H1 (cell line): Measurements from ENCODE around the gene CNIH3. TPM values are rescaled to one million over a fixed set of nuclear protein-coding genes. Genes with fewer than 3 reads are reported as not detected.
"Not testable (repeated sequence)": the region's sequence is repeated elsewhere in the genome, so short reads cannot be mapped to it uniquely, and the experiment has no call there.

Experiments
- CTCF ChIA-PET: fragments of 300-600 bp; sonication (Branson Sonifier 250); formaldehyde crosslinking; loops from one replicate; lab custom pipeline; 2021; ENCODE audit not compliant: partially characterized antibody; lab: Charles Lee
- POLR2A ChIA-PET: fragments of 300-600 bp; sonication (Branson Sonifier 250); formaldehyde crosslinking; loops from one replicate; lab custom pipeline; 2021; ENCODE audit warnings: inconsistent platforms; ENCODE audit not compliant: partially characterized antibody; lab: Charles Lee
- DNase-seq, 2 experiments: peaks; one replicate each; pipeline versions ENCODE4 v3.0.0 to v3.0.0-alpha.2; 2010 to 2022; ENCODE audit warnings: low spot score in 2 of 2, low read depth in 1 of 2, mixed read lengths in 1 of 2
- FAIRE-seq: peaks from 2 replicates; lab custom pipeline; 2011; peaks lifted over from hg19 to GRCh38; lab: Jason Lieb, UNC
- H2AFZ ChIP-seq: 2 replicates; pipeline ENCODE4 v1.8.1; 2012; ENCODE audit warnings: low read length, inconsistent platforms
- H2AK5ac ChIP-seq: 2 replicates; pipeline ENCODE4 v1.6.1; 2013; ENCODE audit warnings: low read depth, low read length
- H2BK120ac ChIP-seq: replicated peaks from 2 replicates; pipeline ENCODE3; 2013; ENCODE audit warnings: low read depth, low read length, inconsistent platforms
- H2BK12ac ChIP-seq: 2 replicates; pipeline ENCODE4 v1.6.1; 2013; ENCODE audit warnings: low read depth, low read length
- H2BK15ac ChIP-seq: 2 replicates; pipeline ENCODE4 v1.6.1; 2013; ENCODE audit warnings: low read length
- H2BK20ac ChIP-seq: 2 replicates; pipeline ENCODE4 v1.6.1; 2013; ENCODE audit warnings: low read length
- H2BK5ac ChIP-seq: 2 replicates; pipeline ENCODE4 v1.6.1; 2013; ENCODE audit warnings: low read depth, low read length
- H3K14ac ChIP-seq: 2 replicates; pipeline ENCODE4 v1.6.1; 2013; ENCODE audit warnings: inconsistent platforms; ENCODE audit not compliant: insufficient read length
- H3K18ac ChIP-seq: 2 replicates; pipeline ENCODE4 v1.6.1; 2013; ENCODE audit warnings: low read length; ENCODE audit errors: extremely low read depth
- H3K23ac ChIP-seq: 2 replicates; pipeline ENCODE4 v1.6.1; 2013; ENCODE audit warnings: inconsistent platforms; ENCODE audit not compliant: insufficient read length
- H3K23me2 ChIP-seq: 2 replicates; pipeline ENCODE4 v1.6.1; 2013; ENCODE audit warnings: low read depth, low read length
- H3K27ac ChIP-seq: 2 replicates; pipeline ENCODE4 v1.6.1; 2011; ENCODE audit warnings: low read depth, low read length, inconsistent platforms
- H3K27me3 ChIP-seq, 4 experiments: replicated peaks in 1 of 4; 1 replicate in 1 of 4; 2 replicates in 3 of 4; pipeline versions ENCODE4 v1.6.1 to v1.8.1; 2011 to 2013; ENCODE audit warnings: low read length in 3 of 4, mild to moderate bottlenecking in 3 of 4, inconsistent platforms in 2 of 4, mixed read lengths in 2 of 4, moderate library complexity in 1 of 4; ENCODE audit not compliant: control insufficient read depth in 3 of 4, insufficient read depth in 3 of 4; ENCODE audit errors: extremely low read depth in 1 of 4
- H3K36me3 ChIP-seq, 4 experiments: 2 replicates each; pipeline versions ENCODE4 v1.6.1 to v1.8.1; 2011 to 2013; ENCODE audit warnings: mild to moderate bottlenecking in 4 of 4, low read length in 3 of 4, moderate library complexity in 2 of 4, control low read depth in 1 of 4, inconsistent platforms in 1 of 4; ENCODE audit not compliant: insufficient read depth in 4 of 4, control insufficient read depth in 2 of 4
- H3K4ac ChIP-seq: replicated peaks from 2 replicates; pipeline ENCODE3; 2013; ENCODE audit warnings: low read length, low read depth, mixed read lengths, inconsistent platforms; ENCODE audit not compliant: insufficient read length
- H3K4me1 ChIP-seq, 4 experiments: replicated peaks in 1 of 4; 1 replicate in 1 of 4; 2 replicates in 3 of 4; pipeline versions ENCODE4 v1.6.1 to v1.8.1; 2011 to 2013; ENCODE audit warnings: low read length in 3 of 4, inconsistent platforms in 2 of 4, mixed read lengths in 1 of 4; ENCODE audit not compliant: insufficient read depth in 4 of 4, control insufficient read depth in 3 of 4
- H3K4me2 ChIP-seq, 2 experiments: 2 replicates each; pipeline versions ENCODE4 v1.6.1 to v1.8.1; 2011 to 2013; ENCODE audit warnings: low read depth in 2 of 2, low read length in 2 of 2, control low read depth in 1 of 2, inconsistent platforms in 1 of 2, mild to moderate bottlenecking in 1 of 2; ENCODE audit not compliant: insufficient read depth in 1 of 2
- H3K4me3 ChIP-seq, 4 experiments: fragments of 200-600, 300-600 bp in 1 of 4; sonication (generic), shearing (Covaris generic), sonication (Bioruptor Twin) in 1 of 4; 2 replicates each; pipeline versions ENCODE4 v1.5.1 to v1.8.1; 2011 to 2016; ENCODE audit warnings: low read length in 4 of 4, low read depth in 3 of 4, control low read depth in 2 of 4, inconsistent platforms in 2 of 4, mild to moderate bottlenecking in 2 of 4, mixed read lengths in 1 of 4, moderate library complexity in 1 of 4; ENCODE audit not compliant: insufficient read depth in 2 of 4; ENCODE audit errors: extremely low read depth in 1 of 4
- H3K56ac ChIP-seq: replicated peaks from 2 replicates; pipeline ENCODE3; 2013; ENCODE audit warnings: low read depth, mild to moderate bottlenecking, mixed read lengths, low read length, inconsistent platforms; ENCODE audit not compliant: insufficient read length
- H3K79me1 ChIP-seq: 2 replicates; pipeline ENCODE4 v1.6.1; 2013; ENCODE audit warnings: low read depth, low read length, control low read depth
- H3K79me2 ChIP-seq, 2 experiments: 2 replicates each; pipeline versions ENCODE4 v1.6.1 to v1.8.1; 2012 to 2013; ENCODE audit warnings: low read length in 2 of 2, mild to moderate bottlenecking in 2 of 2, inconsistent platforms in 1 of 2; ENCODE audit not compliant: insufficient read depth in 2 of 2, control insufficient read depth in 1 of 2
- H3K9ac ChIP-seq, 4 experiments: replicated peaks in 1 of 4; 1 replicate in 1 of 4; 2 replicates in 3 of 4; pipeline versions ENCODE4 v1.6.1 to v1.8.1; 2011 to 2013; ENCODE audit warnings: low read depth in 3 of 4, low read length in 3 of 4, control low read depth in 2 of 4, mild to moderate bottlenecking in 2 of 4, moderate library complexity in 2 of 4, inconsistent platforms in 1 of 4; ENCODE audit errors: extremely low read depth in 1 of 4
- H3K9me3 ChIP-seq, 2 experiments: 2 replicates each; pipeline versions ENCODE4 v1.6.1 to v1.8.1; 2012 to 2013; ENCODE audit warnings: mild to moderate bottlenecking in 2 of 2, moderate library complexity in 2 of 2, control low read depth in 1 of 2, inconsistent platforms in 1 of 2, low read depth in 1 of 2, low read length in 1 of 2, mixed read lengths in 1 of 2; ENCODE audit not compliant: insufficient read depth in 2 of 2
- H4K20me1 ChIP-seq, 2 experiments: replicated peaks in 1 of 2; 2 replicates each; pipeline versions ENCODE3 to v1.8.1; 2011 to 2013; ENCODE audit warnings: inconsistent platforms in 2 of 2, low read length in 2 of 2, mild to moderate bottlenecking in 1 of 2; ENCODE audit not compliant: insufficient read depth in 2 of 2, control insufficient read depth in 1 of 2
- H4K5ac ChIP-seq: 2 replicates; pipeline ENCODE4 v1.6.1; 2013; ENCODE audit warnings: low read length, low read depth, mixed read lengths, inconsistent platforms; ENCODE audit not compliant: insufficient read length
- H4K8ac ChIP-seq: 2 replicates; pipeline ENCODE4 v1.8.0; 2013; ENCODE audit warnings: mild to moderate bottlenecking, moderate library complexity, low read length, inconsistent platforms; ENCODE audit not compliant: insufficient read depth; ENCODE audit errors: extremely low read depth
- H4K91ac ChIP-seq: replicated peaks from 2 replicates; pipeline ENCODE3; 2013; ENCODE audit warnings: low read length, mixed read lengths, inconsistent platforms; ENCODE audit not compliant: insufficient read length
- WGBS, 2 experiments: shearing (Covaris generic) in 1 of 2; methylation state at CpG; one replicate each; pipeline versions ENCODE4 v1.1.6 to v1.1.7; 2013 to 2015; ENCODE audit warnings: low lambda C conversion rate in 2 of 2, mixed read lengths in 2 of 2, inconsistent platforms in 1 of 2, low coverage in 1 of 2, missing lambda C conversion rate in 1 of 2; ENCODE audit not compliant: insufficient replicate concordance in 2 of 2, insufficient coverage in 1 of 2, insufficient read length in 1 of 2; ENCODE audit errors: extremely low coverage in 1 of 2, missing lambda C conversion rate in 1 of 2; 5-methylcytosine and 5-hydroxymethylcytosine counted together
- polyA plus RNA-seq, 7 experiments: library from polyadenylated mRNA; depleted of rRNA in 3 of 7; stranded (reverse) in 5 of 7; unstranded in 2 of 7; fragments of >200 nt in 5 of 7; fragments of 200-250 nt in 2 of 7; gene quantifications; 1 replicate in 5 of 7; 2 replicates in 1 of 7; 4 replicates in 1 of 7; pipeline versions ENCODE4 v1.2.1 to v1.2.3, GENCODE V29; 2011 to 2013; ENCODE audit warnings: missing spikeins in 2 of 7, mixed read lengths in 2 of 7
- total RNA-seq: library from RNA; stranded (reverse); fragmentation: NEBNext Ultra II Directional; extraction: Animal tissue kit (Norgen Biotek cat#: 25700); gene quantifications from 2 replicates; pipeline ENCODE4 v1.2.1, GENCODE V29; 2021

The CNIH3 gene
- total and polyA plus RNA-seq, 2 of the 8 experiments (the other 6 are each of a cell fraction or from before 2014, with no cell fraction given), result 3.7 to 5.6 TPM

- H3K4me2 ChIP-seq, H2BK20ac ChIP-seq, H3K27me3 ChIP-seq, H3K9ac ChIP-seq, H4K20me1 ChIP-seq, H3K79me1 ChIP-seq, H4K91ac ChIP-seq, H3K4me1 ChIP-seq, H2BK12ac ChIP-seq, H3K23ac ChIP-seq, H2AFZ ChIP-seq, H2AK5ac ChIP-seq, H2BK15ac ChIP-seq, FAIRE-seq, H3K23me2 ChIP-seq, H3K9me3 ChIP-seq, CTCF ChIA-PET, H3K4ac ChIP-seq, H2BK120ac ChIP-seq, H4K8ac ChIP-seq, DNase-seq, H2BK5ac ChIP-seq, H3K18ac ChIP-seq, POLR2A ChIA-PET, H3K56ac ChIP-seq, H3K27ac ChIP-seq, H3K36me3 ChIP-seq, H4K5ac ChIP-seq, H3K14ac ChIP-seq, H3K79me2 ChIP-seq, H3K4me3 ChIP-seq: not testable (repeated sequence)
- 88% methylated on average over 1 of the region's 1 CpG; no CpG with 5 or more reads in 1 of the 2 experiments for WGBS, 2 experiments
These were observed 49.6 kb upstream of the CNIH3 start for GRCh38 chr1:224566492-224566891.
